PFSK-1 (cell line): Measurements from ENCODE around the gene RASL12.

Experiments
- FOXP2 ChIP-seq: optimal IDR thresholded peaks from 2 replicates; pipeline ENCODE3; 2011; ENCODE audit warnings: borderline replicate concordance, control low read depth, inconsistent platforms; ENCODE audit not compliant: insufficient read depth; ENCODE audit errors: extremely low read length, extremely low read depth
- POLR2AphosphoS5 ChIP-seq: IDR thresholded peaks from 2 replicates; pipeline ENCODE4 v1.6.1; 2012; ENCODE audit warnings: low read depth, mild to moderate bottlenecking, control low read depth, low read length, moderate library complexity
- REST ChIP-seq, 2 experiments: IDR thresholded peaks; 2 replicates each; pipeline versions ENCODE4 v1.6.1 to v1.8.0; 2011 to 2012; ENCODE audit warnings: low read depth in 2 of 2, low read length in 2 of 2, control low read depth in 1 of 2, inconsistent platforms in 1 of 2, mild to moderate bottlenecking in 1 of 2, moderate library complexity in 1 of 2; ENCODE audit not compliant: insufficient read depth in 1 of 2
- SIN3A ChIP-seq: IDR thresholded peaks from 2 replicates; pipeline ENCODE4 v1.6.1; 2012; ENCODE audit warnings: mild to moderate bottlenecking, low read length, moderate library complexity, borderline replicate concordance; ENCODE audit not compliant: insufficient read depth
- TAF1 ChIP-seq: IDR thresholded peaks from 2 replicates; pipeline ENCODE4 v1.6.1; 2012; ENCODE audit warnings: low read length, control low read depth, borderline replicate concordance; ENCODE audit not compliant: insufficient read depth

Gene RASL12

GRCh38 chr15:65087873-65088642 lies 20.3 kb upstream of the RASL12 start:
- no peak for TF ChIP-seq SIN3A
- TF ChIP-seq REST (IDR thresholded peaks at IDR 0.05; ENCODE audit: insufficient read depth in 1 of 2, low read depth in 2 of 2, low read length in 2 of 2), result no peak
- no peak for TF ChIP-seq POLR2AphosphoS5
- no peak for TF ChIP-seq FOXP2
- TF ChIP-seq TAF1, result no peak

GRCh38 chr15:65087411-65087810 lies 19.6 kb upstream of the RASL12 start:
- no peak for TF ChIP-seq TAF1
- TF ChIP-seq FOXP2, result no peak
- TF ChIP-seq POLR2AphosphoS5, result no peak
- TF ChIP-seq REST (IDR thresholded peaks at IDR 0.05; ENCODE audit: insufficient read depth in 1 of 2, low read depth in 2 of 2, low read length in 2 of 2), result no peak
- TF ChIP-seq SIN3A, result no peak

GRCh38 chr15:65086680-65087111 lies 18.9 kb upstream of the RASL12 start:
- TF ChIP-seq POLR2AphosphoS5 (no peak), FOXP2 (no peak), REST (IDR thresholded peaks at IDR 0.05; ENCODE audit: insufficient read depth in 1 of 2, low read depth in 2 of 2, low read length in 2 of 2) (no peak), TAF1 (no peak), SIN3A (no peak)

GRCh38 chr15:65085990-65086679 lies 18.3 kb upstream of the RASL12 start:
- no peak for TF ChIP-seq FOXP2

GRCh38 chr15:65085207-65085753 lies 17.5 kb upstream of the RASL12 start:
- TF ChIP-seq POLR2AphosphoS5 (no peak), SIN3A (no peak), FOXP2 (no peak), REST (IDR thresholded peaks at IDR 0.05; ENCODE audit: insufficient read depth in 1 of 2, low read depth in 2 of 2, low read length in 2 of 2) (no peak), TAF1 (no peak)
